C4-2B (cell line): Measurements from ENCODE around the gene CREB3.

Experiments used
- H3K27ac ChIP-seq: fragments of 450-650 bp; 2 replicates; pipeline ENCODE4 v1.5.1; 2017
- ZFX ChIP-seq: fragments of 450-650 bp; IDR thresholded peaks from 2 replicates; pipeline ENCODE4 v1.6.1; 2017
- TF ChIP-seq, protein P1 (sequence below): fragments of 450-650 bp; conservative IDR thresholded peaks from 2 replicates; pipeline ENCODE4 v1.5.1; 2017; ENCODE audit warnings: mild to moderate bottlenecking

The CREB3 gene

DNA sequence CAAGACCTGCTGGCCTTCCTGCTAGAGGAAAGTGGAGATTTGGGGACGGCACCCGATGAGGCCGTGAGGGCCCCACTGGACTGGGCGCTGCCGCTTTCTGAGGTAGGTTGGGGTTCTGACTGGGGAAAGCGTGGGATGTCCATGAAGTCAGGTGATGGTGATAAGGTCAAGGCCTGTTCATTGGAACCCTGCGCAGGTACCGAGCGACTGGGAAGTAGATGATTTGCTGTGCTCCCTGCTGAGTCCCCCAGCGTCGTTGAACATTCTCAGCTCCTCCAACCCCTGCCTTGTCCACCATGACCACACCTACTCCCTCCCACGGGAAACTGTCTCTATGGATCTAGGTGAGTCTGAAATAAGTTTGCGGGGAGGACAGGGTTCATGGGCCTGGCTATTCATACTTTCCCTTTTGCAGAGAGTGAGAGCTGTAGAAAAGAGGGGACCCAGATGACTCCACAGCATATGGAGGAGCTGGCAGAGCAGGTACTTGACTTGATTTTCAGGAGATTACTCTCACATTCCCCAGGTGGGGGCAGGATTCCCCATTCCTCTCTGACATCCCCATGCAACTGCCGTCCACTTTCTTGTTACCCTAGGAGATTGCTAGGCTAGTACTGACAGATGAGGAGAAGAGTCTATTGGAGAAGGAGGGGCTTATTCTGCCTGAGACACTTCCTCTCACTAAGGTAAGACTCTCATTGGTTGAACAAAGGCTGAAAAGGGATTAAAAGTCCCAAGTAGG is 505 bp downstream of the CREB3 start:
- TF ChIP-seq, protein P1, sequence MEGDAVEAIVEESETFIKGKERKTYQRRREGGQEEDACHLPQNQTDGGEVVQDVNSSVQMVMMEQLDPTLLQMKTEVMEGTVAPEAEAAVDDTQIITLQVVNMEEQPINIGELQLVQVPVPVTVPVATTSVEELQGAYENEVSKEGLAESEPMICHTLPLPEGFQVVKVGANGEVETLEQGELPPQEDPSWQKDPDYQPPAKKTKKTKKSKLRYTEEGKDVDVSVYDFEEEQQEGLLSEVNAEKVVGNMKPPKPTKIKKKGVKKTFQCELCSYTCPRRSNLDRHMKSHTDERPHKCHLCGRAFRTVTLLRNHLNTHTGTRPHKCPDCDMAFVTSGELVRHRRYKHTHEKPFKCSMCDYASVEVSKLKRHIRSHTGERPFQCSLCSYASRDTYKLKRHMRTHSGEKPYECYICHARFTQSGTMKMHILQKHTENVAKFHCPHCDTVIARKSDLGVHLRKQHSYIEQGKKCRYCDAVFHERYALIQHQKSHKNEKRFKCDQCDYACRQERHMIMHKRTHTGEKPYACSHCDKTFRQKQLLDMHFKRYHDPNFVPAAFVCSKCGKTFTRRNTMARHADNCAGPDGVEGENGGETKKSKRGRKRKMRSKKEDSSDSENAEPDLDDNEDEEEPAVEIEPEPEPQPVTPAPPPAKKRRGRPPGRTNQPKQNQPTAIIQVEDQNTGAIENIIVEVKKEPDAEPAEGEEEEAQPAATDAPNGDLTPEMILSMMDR = peak; percentile 48
- no peak; the same call in 1 of the 2 replicates for TF ChIP-seq ZFX
- peak overlapping the region; percentile 73 for H3K27ac ChIP-seq

DNA sequence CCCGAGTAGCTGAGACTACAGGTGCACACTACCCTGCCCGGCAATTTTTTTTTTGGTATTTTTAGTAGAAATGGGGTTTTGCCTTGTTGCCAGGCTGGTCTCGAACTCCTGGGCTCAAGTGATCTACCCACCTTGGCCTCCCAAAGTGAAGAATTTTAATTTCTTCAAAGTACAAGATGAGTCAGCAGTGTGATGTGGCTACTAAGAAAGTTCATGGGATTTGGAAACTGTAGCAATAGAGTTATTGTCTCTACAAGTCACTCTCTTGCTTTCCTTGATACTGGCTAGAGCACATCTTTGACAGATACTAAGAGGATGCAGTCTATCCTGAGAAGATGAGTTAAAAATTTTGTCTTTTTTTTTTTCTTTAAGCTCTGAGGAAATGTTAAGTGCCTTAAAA is 1.6 kb downstream of the CREB3 start:
- no peak overlapping the region for H3K27ac ChIP-seq
- no peak for TF ChIP-seq ZFX
- TF ChIP-seq, protein P1 = no peak

DNA sequence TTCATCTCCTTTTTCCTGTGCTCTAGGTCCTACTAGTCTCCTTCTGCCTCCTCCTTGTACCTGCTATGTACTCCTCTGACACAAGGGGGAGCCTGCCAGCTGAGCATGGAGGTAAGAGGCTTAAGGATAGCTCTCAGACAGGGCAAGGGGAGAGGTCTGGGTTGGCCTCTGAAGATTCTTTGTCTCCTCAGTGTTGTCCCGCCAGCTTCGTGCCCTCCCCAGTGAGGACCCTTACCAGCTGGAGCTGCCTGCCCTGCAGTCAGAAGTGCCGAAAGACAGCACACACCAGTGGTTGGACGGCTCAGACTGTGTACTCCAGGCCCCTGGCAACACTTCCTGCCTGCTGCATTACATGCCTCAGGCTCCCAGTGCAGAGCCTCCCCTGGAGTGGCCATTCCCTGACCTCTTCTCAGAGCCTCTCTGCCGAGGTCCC is 3.8 kb downstream of the CREB3 start:
- TF ChIP-seq, protein P1 = peak; percentile 88
- no peak for TF ChIP-seq ZFX
- no peak overlapping the region for H3K27ac ChIP-seq

DNA sequence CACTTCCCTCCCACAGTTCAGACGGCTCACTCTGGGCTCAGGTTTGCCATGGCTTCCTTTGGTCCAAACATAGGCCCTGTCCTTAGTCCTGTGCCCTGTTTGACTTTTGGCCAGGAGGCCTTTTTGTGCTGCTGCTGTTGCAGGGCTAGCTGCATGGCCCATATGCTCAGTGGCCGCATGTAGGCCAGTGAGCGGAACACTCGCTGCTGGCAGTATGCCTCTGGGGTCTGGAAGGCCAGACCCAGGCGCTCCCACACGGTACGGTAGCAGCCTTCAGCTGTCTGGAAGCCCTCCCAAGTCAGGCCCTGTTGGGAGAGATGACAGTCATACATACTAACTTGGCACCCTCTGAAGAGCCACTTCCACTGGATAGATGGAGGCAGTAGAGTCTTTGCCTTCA is 4.7 kb downstream of the CREB3 start:
- no peak overlapping the region for H3K27ac ChIP-seq
- TF ChIP-seq, protein P1 = no peak
- no peak for TF ChIP-seq ZFX

DNA sequence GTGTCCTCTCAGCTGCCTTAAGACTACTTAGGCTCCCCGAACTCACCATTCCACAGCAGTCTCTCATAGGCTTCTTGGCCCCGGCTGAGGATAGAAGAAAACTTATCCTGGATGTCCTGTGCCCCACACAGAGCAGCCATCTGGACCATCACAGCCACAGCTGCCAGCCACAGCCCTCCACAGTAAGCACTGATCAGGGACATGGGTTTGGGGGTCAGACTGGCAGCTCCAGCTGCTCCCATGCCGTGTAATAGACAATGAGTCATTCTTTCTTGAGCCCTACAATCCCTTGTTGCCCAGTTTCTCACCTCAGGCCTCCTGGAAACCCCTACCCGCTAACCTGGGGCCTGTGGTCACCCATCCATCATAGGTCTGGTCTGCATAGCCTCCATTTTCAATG is 5.7 kb downstream of the CREB3 start:
- H3K27ac ChIP-seq = no peak overlapping the region
- TF ChIP-seq, protein P1 = no peak
- no peak for TF ChIP-seq ZFX

DNA sequence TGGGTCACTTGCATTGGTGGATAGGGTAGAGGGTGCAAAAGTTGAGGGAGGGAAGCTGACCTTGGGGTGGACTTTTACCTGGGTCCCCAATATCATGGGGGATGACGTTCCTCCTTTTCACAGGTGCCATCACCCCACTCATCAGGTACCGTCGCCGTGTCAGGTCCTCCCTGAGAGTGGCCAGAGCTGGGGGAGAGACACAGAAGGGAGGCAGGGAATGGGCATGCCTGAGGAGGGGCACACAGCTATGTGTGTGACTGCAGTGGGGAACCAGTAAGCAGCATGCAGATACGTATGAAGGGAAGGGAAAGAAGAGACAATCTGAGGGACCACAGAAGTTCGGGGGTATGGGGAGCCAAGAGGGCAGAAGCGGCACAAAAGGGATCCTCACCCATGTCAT is 6.5 kb downstream of the CREB3 start:
- no peak overlapping the region for H3K27ac ChIP-seq
- TF ChIP-seq, protein P1 = no peak
- TF ChIP-seq ZFX = no peak

DNA sequence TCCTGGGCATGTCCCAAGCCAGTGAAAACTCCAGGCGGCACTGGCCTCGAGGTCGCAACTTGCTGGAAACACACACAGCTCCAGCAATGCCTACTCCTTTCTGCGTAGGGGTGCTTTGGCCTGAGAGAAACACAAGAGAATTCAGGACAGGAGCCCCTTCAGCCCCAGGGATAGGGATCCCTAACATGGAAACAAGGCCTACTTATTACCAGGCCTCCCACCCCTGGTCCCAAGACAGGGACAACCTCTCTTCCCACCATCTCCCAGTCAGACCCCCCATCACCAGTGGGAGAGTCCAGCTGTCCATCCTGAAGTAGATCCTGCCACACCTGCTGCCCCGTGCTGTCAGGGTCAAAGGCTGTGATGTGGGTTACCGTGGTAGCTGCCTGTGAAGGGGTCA is 7.8 kb downstream of the CREB3 start:
- no peak overlapping the region for H3K27ac ChIP-seq
- TF ChIP-seq, protein P1 = no peak
- no peak for TF ChIP-seq ZFX
